Spleen (tissue), 11 donors: ENCODE measurements around the gene L1CAM. TPM values are rescaled to one million over a fixed set of nuclear protein-coding genes. Genes with fewer than 3 reads are reported as not detected.

Experiments used
- DNase-seq: peaks from one replicate; pipeline ENCODE4 v3.0.0-alpha.2; 2020
- H3K27ac ChIP-seq, 8 donors: fragments of 200-600 bp; sonication (generic) in 7 of 8; 1 replicate in 4 of 8; 2 replicates in 4 of 8; pipeline versions ENCODE4 v1.5.0 to v1.8.0; 2016 to 2021; ENCODE audit warnings: inconsistent platforms in 4 of 8, mild to moderate bottlenecking in 4 of 8, moderate library complexity in 1 of 8
- H3K27me3 ChIP-seq, 7 donors: fragments of 200-600 bp; sonication (generic) in 6 of 7; replicated peaks in 1 of 7; 1 replicate in 4 of 7; 2 replicates in 3 of 7; pipeline versions ENCODE4 v1.5.0 to v1.8.0; 2016 to 2021; ENCODE audit warnings: inconsistent platforms in 3 of 7, mild to moderate bottlenecking in 1 of 7
- H3K36me3 ChIP-seq, 6 donors: fragments of 200-600 bp; sonication (generic) in 5 of 6; 1 replicate in 4 of 6; 2 replicates in 2 of 6; pipeline versions ENCODE4 v1.5.0 to v1.8.0; 2016 to 2021; ENCODE audit warnings: inconsistent platforms in 2 of 6
- H3K4me1 ChIP-seq, 6 donors: fragments of 200-600 bp; sonication (generic) in 5 of 6; 1 replicate in 3 of 6; 2 replicates in 3 of 6; pipeline versions ENCODE4 v1.5.0 to v1.8.0; 2016 to 2021; ENCODE audit warnings: inconsistent platforms in 3 of 6
- H3K4me3 ChIP-seq, 8 donors: fragments of 200-600 bp; sonication (generic) in 7 of 8; 1 replicate in 4 of 8; 2 replicates in 4 of 8; pipeline versions ENCODE4 v1.5.0 to v1.8.0; 2016 to 2021; ENCODE audit warnings: inconsistent platforms in 4 of 8, mild to moderate bottlenecking in 4 of 8, moderate library complexity in 2 of 8
- H3K9me3 ChIP-seq, 8 donors: fragments of 200-600 bp; sonication (generic) in 7 of 8; 1 replicate in 4 of 8; 2 replicates in 4 of 8; pipeline versions ENCODE4 v1.5.0 to v1.8.0; 2016 to 2021; ENCODE audit warnings: inconsistent platforms in 4 of 8
- CTCF ChIP-seq, 11 experiments: fragments of 200-600 bp in 7 of 11; fragments of 450-650 bp in 4 of 11; sonication (generic) in 4 of 11; IDR thresholded peaks in 8 of 11; conservative IDR thresholded peaks in 3 of 11; 1 replicate in 7 of 11; 2 replicates in 4 of 11; pipeline versions ENCODE4 v1.4.0 to v1.8.0; 2016 to 2021; ENCODE audit warnings: antibody characterized with exemption in 11 of 11, inconsistent platforms in 4 of 11, mild to moderate bottlenecking in 1 of 11
- POLR2A ChIP-seq, 3 donors: fragments of 450-650 bp; IDR thresholded peaks; one replicate each; pipeline ENCODE4 v1.5.1; 2017; ENCODE audit warnings: antibody characterized with exemption in 3 of 3, mild to moderate bottlenecking in 1 of 3
- POLR2AphosphoS5 ChIP-seq, 3 donors: sonication (generic); formaldehyde crosslinking; IDR thresholded peaks; one replicate each; pipeline ENCODE4 v1.5.1; 2017; ENCODE audit warnings: antibody characterized with exemption in 3 of 3
- WGBS, 5 donors: extraction: QIAGEN DNeasy Blood & Tissue Kit in 3 of 5; methylation state at CpG; one replicate each; pipeline versions ENCODE4 v1.1.5 to v1.1.7; 2013 to 2018; 5-methylcytosine and 5-hydroxymethylcytosine counted together
- intact Hi-C: fragments of 100-400 bp; cut with DNase I; formaldehyde crosslinking; loops from one replicate; pipeline ENCODE4 v1.15.0; 2023; ENCODE audit warnings: low total_unique reads
- polyA plus RNA-seq, 3 donors: library from polyadenylated mRNA; stranded (reverse); fragments of 200-250 nt; gene quantifications; one replicate each; pipeline ENCODE4 v1.2.1, GENCODE V29; 2013
- total RNA-seq, 7 donors: library from RNA; depleted of rRNA in 3 of 7; stranded (reverse); fragments of >200 nt in 3 of 7; fragmentation: NEBNext Ultra II Directional in 4 of 7; extraction: Animal tissue kit (Norgen Biotek cat#: 25700) in 4 of 7; gene quantifications; one replicate each; pipeline versions ENCODE4 v1.1.0 to v1.2.1, GENCODE V29; 2016 to 2021
- donor health status: healthy with polysubstance abuse.
- donor health status: DM: no; HTN: no; CAD: no; lungs with moderate emphysema.
- donor health status: DM: no; HTN: no; CAD: no.
- donor health status: Bipolar disorder and iron deficiency.
- donor health status: healthy.
- donor health status: DM: no; HTN: no; CAD: no.
- donor health status: DM: yes; HTN: yes; CAD: no.

The L1CAM gene
- total and polyA plus RNA-seq, 10 donors = 1.2 to 5.1 (median 2.7) TPM

DNA sequence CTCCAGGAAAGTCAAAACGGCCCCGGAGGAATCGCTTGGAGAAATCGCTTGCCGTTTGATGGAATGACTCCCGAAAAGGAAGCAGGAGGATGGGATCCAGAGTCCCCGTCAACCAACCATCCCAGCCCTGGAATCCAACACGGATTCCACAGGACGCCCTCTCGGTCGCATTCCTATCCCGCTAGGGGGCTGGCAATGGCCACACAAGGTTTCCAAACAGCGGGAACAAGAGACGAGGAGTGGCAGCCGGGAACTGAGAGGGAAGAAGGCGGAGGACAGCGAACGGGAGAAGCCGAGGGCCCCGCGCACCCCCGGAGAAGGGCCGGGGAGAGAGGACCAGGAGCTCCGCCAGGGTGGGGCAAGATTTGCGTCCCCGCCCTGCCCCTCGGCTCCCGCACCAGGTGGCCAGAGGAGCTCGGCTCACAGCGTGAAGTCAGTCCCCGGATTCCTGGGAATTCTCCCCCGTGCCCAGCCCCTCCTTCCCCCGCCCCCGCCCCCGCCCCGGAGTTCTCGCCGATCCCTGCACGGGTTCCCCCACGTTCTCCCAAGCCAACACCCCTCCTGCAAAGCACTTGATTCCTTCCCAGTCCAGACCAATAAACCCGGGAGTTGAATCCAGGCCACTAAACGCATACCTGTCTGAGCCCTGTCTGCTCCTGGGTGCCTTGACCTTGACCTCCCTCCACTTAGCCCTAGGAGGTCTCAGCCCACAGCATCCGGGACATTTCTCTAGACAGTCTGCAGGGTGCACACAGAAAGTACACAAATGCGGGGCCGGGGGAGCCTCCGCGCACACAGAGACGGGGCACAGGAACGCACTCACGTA is 57.0 kb downstream of the L1CAM start:
- H3K4me3 ChIP-seq = peak overlapping the region; percentile 10 to 68 (median 41)
- DNase-seq = peak; percentile 64
- 3 to 34% (median 12%) methylated on average over 10 to 50 of the region's 50 CpGs for WGBS, 5 donors
- TF ChIP-seq POLR2A (IDR thresholded peaks at IDR 0.05) = no peak
- no peak for TF ChIP-seq POLR2AphosphoS5 (IDR thresholded peaks at IDR 0.05)
- TF ChIP-seq CTCF (IDR thresholded peaks at IDR 0.05 in 8 of 11, conservative IDR thresholded peaks at IDR 0.05 in 3 of 11) = no peak
- H3K27me3 ChIP-seq = peaks cover 6 to 76% (median 31%) of the 10 kb centered on the region in 7 donors
- intact Hi-C loops = loop anchor here (10.0 kb wide), 1 partner anchor 66 kb away; no protein-coding TSS in a partner anchor
- peak overlapping the region in 6 of 8 donors; percentile 14 to 59 (median 46) for H3K27ac ChIP-seq
- H3K4me1 ChIP-seq = peaks cover 0 to 26% (median 11%) of the 10 kb centered on the region in 6 donors
- peaks cover 0 to 5% (median 0%) of the 10 kb centered on the region in 8 donors for H3K9me3 ChIP-seq
- H3K36me3 ChIP-seq = no peaks in the 10 kb centered on the region

DNA sequence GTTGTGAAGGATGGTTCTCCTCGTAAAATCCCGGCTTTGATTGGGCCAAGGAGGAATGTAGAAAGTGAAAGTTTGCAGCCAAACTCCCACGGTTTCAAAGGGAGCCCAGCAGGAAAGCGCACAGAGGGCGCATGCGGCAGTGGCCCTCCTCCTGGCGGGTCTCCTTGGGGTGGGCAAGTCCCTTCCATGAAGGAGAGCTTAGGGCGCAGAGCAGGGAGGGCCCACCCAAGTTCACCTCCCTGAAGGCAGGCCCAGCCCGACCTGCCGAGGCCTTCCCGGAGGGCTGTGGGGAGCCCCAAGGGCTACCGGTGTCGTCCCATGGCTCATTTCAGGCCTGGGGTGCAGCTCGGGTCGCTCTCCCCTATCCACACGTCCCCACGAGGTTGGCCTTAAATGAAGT is 57.7 kb downstream of the L1CAM start:
- intact Hi-C loops = loop anchor here (10.0 kb wide), 1 partner anchor 66 kb away; no protein-coding TSS in a partner anchor
- Histone ChIP-seq H3K4me1 (peaks cover 0 to 26% (median 11%) of the 10 kb centered on the region in 6 donors), H3K9me3 (peaks cover 0 to 5% (median 0%) of the 10 kb centered on the region in 8 donors), H3K27me3 (peaks cover 6 to 78% (median 31%) of the 10 kb centered on the region in 7 donors), H3K36me3 (no peaks in the 10 kb centered on the region), H3K4me3 (peak overlapping the region in 4 of 8 donors; percentile 43 to 68 (median 48)), H3K27ac (peak overlapping the region in 7 of 8 donors; percentile 14 to 59 (median 43))
- TF ChIP-seq POLR2AphosphoS5 (IDR thresholded peaks at IDR 0.05) = no peak
- TF ChIP-seq POLR2A (IDR thresholded peaks at IDR 0.05) = no peak
- TF ChIP-seq CTCF (IDR thresholded peaks at IDR 0.05 in 8 of 11, conservative IDR thresholded peaks at IDR 0.05 in 3 of 11) = no peak
- peak; percentile 60 for DNase-seq
- WGBS, 5 donors = 43 to 59% (median 50%) methylated on average over 5 to 17 of the region's 17 CpGs

- Histone ChIP-seq H3K27ac (peak overlapping the region in 3 of 8 donors; percentile 14 to 58 (median 43)), H3K9me3 (peaks cover 0 to 5% (median 0%) of the 10 kb centered on the region in 8 donors), H3K4me3 (peak overlapping the region in 2 of 8 donors; percentile 48 to 68), H3K36me3 (no peaks in the 10 kb centered on the region), H3K27me3 (peaks cover 6 to 78% (median 31%) of the 10 kb centered on the region in 7 donors), H3K4me1 (peaks cover 0 to 26% (median 11%) of the 10 kb centered on the region in 6 donors)
- intact Hi-C loops = loop anchor here (10.0 kb wide), 1 partner anchor 67 kb away; no protein-coding TSS in a partner anchor
- WGBS, 5 donors = 73 to 98% (median 91%) methylated on average over 8 to 9 of the region's 9 CpGs
- TF ChIP-seq POLR2AphosphoS5 (IDR thresholded peaks at IDR 0.05) (no peak), POLR2A (IDR thresholded peaks at IDR 0.05) (no peak), CTCF (IDR thresholded peaks at IDR 0.05 in 8 of 11, conservative IDR thresholded peaks at IDR 0.05 in 3 of 11) (no peak)
- peak; percentile 40 for DNase-seq
These were observed 58.1 kb downstream of the L1CAM start for GRCh38 chrX:153827903-153828302.

GRCh38 chrX:153827016-153827415 is 59.0 kb downstream of the L1CAM start:
- peaks cover 6 to 69% (median 31%) of the 10 kb centered on the region in 7 donors for H3K27me3 ChIP-seq
- intact Hi-C loops = loop anchor here (10.0 kb wide), 1 partner anchor 68 kb away; no protein-coding TSS in a partner anchor
- WGBS, 5 donors = 64 to 76% (median 68%) methylated on average over 3 of the region's 3 CpGs

More at GRCh38 chrX:153827016-153827415, 59.0 kb downstream of the L1CAM start:
- Histone ChIP-seq H3K9me3 (peaks cover 0 to 5% (median 0%) of the 10 kb centered on the region in 8 donors), H3K4me3 (no peak overlapping the region), H3K4me1 (peaks cover 0 to 33% (median 13%) of the 10 kb centered on the region in 6 donors), H3K27ac (no peak overlapping the region), H3K36me3 (no peaks in the 10 kb centered on the region)
- no peak for DNase-seq
- no peak for TF ChIP-seq POLR2AphosphoS5 (IDR thresholded peaks at IDR 0.05)
- no peak for TF ChIP-seq CTCF (IDR thresholded peaks at IDR 0.05 in 8 of 11, conservative IDR thresholded peaks at IDR 0.05 in 3 of 11)
- TF ChIP-seq POLR2A (IDR thresholded peaks at IDR 0.05) = no peak
